Measurements from ENCODE around the gene CCR5AS.
"Not testable (repeated sequence)": the region's sequence is repeated elsewhere in the genome, so short reads cannot be mapped to it uniquely, and the experiment has no call there.

CCR5AS gene

DNA sequence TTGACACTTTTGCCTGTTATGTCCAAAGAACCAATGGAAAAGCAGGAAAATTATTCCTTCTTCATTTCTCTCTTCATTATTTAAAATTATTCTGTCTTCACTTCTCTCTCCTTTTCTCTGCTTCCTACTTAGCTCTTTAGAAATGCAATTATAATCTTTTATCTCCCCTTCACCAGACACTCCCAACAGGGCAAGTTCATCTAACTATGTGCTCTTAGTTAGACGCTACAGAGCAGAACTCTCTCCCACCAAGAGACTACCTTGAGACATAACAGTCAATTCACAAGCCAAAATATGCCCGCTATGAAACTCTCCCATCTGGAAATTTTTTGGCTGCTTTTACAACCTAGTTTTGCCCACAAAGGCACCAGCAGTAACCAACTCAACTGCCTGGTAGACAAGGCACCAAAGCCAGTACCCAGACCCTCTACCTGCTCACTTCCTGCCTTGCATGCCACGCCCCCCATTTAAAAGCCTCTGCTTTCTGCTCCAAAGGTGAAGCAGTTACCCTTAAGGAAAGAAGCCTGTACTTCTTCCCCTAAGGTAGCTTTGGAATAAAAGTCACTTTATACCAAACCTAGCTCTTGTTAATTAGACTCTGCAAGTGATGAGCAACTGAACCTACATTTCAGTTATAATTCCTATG, 28.3 kb upstream of the CCR5AS start:
- Mint-ChIP-seq H3K4me1 (peaks cover 11% of the 10 kb centered on the region), H3K9me3 (peaks cover 10% of the 10 kb centered on the region), H3K27ac (no peak overlapping the region), H3K27me3 (no peaks in the 10 kb centered on the region), H3K36me3 (peaks cover 6% of the 10 kb centered on the region), H3K4me3 (no peak overlapping the region)
- ATAC-seq = no peak

DNA sequence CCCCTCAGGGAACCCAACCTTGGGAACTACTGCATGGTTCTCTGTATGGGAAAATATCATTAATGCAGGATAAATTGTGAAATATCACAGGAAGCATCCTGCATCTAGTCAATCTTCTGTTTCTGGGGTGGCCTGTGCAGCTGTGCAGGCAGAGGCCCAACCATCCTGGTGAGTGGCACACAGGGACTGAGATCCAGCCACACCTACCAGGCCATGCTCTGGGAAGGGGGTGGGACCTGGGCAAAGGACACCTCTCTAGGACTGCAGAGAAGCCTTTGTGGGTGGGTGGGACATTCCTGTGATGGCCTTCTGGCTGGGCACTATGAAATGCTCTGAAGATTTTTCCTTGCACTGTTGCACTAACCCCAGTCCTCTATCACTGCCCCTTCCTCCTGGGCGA, 27.0 kb upstream of the CCR5AS start:
- H3K27me3 Mint-ChIP-seq = no peaks in the 10 kb centered on the region
- H3K4me3 Mint-ChIP-seq = no peak overlapping the region
- H3K9me3 Mint-ChIP-seq = peaks cover 10% of the 10 kb centered on the region
- peaks cover 6% of the 10 kb centered on the region for H3K36me3 Mint-ChIP-seq
- H3K27ac Mint-ChIP-seq = no peak overlapping the region
- no peak for ATAC-seq
- peaks cover 7% of the 10 kb centered on the region for H3K4me1 Mint-ChIP-seq

DNA sequence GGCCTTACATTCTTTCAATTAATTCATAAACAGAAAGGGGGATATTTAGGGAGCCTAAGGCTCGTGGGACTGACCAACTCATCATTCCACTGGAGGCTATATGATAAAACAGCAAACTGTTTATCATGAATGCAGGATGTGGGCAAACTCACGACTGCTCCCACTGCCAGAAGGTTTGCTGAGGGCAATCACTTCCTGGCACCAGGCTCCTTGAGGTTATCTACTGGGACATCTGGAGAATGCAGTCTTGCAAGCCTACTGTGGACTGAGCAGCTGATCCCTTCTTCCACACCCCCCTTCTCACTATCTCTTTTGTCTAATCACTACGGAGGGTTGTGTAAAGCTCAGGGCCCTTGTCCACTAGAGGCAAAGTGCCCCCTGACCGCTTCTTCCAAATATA, 26.3 kb upstream of the CCR5AS start:
- H3K4me1 Mint-ChIP-seq, H3K4me3 Mint-ChIP-seq: not testable (repeated sequence)

DNA sequence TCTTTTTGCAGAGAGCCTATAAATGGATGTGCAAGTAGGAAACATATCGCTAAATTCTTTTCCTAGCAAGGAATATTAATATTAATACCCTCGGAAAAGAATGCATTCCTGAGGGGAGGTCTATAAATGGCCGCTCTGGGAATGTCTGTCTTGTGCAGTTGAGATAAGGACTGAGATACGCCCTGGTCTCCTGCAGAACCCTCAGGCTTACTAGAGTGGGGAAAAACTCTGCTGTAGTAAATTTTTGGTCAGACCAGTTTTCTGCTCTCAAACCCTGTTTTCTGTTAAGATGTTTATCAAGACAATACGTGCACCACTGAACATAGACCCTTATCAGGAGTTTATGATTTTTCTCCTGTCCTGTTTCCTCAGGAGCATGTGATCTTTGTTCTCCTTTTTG, 25.0 kb upstream of the CCR5AS start:
- H3K36me3 Mint-ChIP-seq, H3K9me3 Mint-ChIP-seq, H3K4me3 Mint-ChIP-seq, H3K27me3 Mint-ChIP-seq, ATAC-seq, H3K4me1 Mint-ChIP-seq, H3K27ac Mint-ChIP-seq: not testable (repeated sequence)

More for the DNA sequence above, 26.3 kb upstream of the CCR5AS start:
- H3K27ac Mint-ChIP-seq, ATAC-seq, H3K9me3 Mint-ChIP-seq, H3K27me3 Mint-ChIP-seq, H3K36me3 Mint-ChIP-seq: not testable (repeated sequence)

DNA sequence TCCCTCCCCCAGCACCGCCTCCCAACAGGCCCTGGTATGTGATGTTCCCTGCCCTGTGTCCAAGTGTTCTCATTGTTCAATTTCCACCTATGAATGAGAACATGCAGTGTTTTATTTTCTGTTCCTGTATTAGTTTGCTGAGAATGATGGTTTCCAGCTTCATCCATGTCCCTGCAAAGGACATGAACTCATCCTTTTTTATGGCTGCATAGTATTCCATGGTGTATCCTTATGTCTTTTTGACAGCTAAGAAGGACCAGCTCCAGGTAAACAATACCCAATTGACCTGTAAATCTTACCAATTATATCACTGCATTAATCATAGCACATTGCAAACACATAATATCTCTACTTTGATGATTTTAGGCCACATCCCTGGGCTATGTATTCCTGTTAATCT, 24.0 kb upstream of the CCR5AS start:
- H3K9me3 Mint-ChIP-seq, H3K4me1 Mint-ChIP-seq, H3K27ac Mint-ChIP-seq, H3K4me3 Mint-ChIP-seq, ATAC-seq, H3K36me3 Mint-ChIP-seq, H3K27me3 Mint-ChIP-seq: not testable (repeated sequence)

DNA sequence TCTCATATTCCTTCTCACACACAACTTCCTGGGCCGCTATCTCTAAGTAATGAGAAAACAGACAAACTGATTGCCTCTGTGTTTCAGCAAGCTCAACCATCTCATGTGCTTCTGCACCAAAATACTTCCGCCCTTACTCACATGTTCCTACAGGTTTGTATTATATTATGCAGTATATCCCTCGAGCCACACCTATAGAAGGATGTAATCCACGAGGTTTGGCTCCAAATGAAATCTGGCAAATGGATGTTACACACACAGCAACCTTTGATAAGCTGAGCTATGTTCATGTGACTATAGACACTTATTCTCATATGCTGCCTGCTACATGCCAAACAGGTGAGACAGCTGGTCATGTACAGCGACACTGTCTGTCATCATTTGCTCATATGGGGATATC, 22.8 kb upstream of the CCR5AS start:
- H3K9me3 Mint-ChIP-seq = peaks cover 10% of the 10 kb centered on the region
- H3K4me1 Mint-ChIP-seq = no peaks in the 10 kb centered on the region
- H3K36me3 Mint-ChIP-seq = peaks cover 6% of the 10 kb centered on the region
- no peaks in the 10 kb centered on the region for H3K27me3 Mint-ChIP-seq
- ATAC-seq = no peak
- no peak overlapping the region for H3K4me3 Mint-ChIP-seq
- H3K27ac Mint-ChIP-seq = no peak overlapping the region

DNA sequence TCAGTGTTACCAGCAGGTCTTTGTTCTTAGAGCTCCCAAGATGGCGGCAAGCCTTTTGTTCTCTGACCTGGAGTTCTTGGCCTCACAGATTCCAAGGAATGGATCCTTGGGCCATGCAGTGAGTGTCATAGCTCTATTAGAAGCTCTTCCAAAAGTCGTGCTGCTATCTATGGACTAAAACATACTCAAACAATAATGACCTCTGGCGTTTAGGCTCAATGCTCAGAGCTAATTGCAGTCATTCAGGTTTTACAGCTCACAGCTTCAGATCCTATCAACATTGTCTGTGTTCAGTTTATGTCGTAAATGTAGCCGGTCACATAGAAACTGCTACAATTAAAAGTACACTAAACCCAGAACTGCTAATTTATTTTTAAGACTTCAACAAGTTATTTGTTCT, 22.4 kb upstream of the CCR5AS start:
- Mint-ChIP-seq H3K4me3 (no peak overlapping the region), H3K4me1 (no peaks in the 10 kb centered on the region), H3K9me3 (peaks cover 10% of the 10 kb centered on the region), H3K36me3 (peaks cover 6% of the 10 kb centered on the region), H3K27me3 (no peaks in the 10 kb centered on the region), H3K27ac (no peak overlapping the region)
- no peak for ATAC-seq

DNA sequence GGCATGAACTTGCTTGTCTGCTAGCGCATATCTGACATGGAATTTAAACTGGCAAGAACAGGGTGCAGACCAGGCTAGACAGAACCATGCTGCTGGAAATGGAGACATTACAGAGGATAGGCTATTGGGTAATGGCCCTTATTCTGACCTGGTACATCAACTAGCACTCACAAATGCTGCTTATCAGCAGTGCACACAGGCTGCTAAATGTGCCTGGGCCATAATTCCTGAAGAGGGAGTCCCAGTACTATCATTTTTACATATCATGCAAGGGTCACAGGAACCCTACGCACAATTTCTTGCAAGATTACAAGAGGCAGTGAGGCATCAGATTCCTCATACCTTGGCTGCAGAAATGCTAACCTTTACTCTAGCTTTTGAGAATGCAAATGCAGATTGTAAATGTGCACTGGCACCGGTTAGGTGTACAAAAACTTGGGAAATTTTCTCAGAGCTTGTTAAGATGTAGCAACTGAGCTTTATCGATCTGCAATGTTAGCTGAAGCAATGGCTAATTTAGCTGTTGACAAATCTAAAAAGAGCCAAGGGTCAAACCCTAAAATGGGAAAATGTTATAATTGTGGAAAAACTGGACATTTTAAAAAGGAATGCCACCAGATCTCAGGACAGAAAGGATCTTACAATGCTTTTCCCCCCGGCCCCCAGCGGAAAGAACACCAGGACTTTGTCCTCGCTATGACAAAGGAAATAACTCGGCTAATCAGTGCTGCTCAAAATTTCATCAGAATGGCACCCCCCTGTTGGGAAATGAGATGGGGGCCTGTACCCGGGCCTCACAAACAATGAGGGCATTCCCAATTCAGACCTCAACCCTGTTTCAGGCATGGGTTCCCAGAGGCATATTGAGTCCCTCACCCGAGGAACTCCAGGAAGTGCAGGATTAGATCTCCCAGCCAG, 21.3 kb upstream of the CCR5AS start:
- Mint-ChIP-seq H3K4me1 (no peaks in the 10 kb centered on the region), H3K36me3 (peaks cover 6% of the 10 kb centered on the region), H3K4me3 (no peak overlapping the region), H3K27ac (no peak overlapping the region), H3K9me3 (peaks cover 6% of the 10 kb centered on the region), H3K27me3 (no peaks in the 10 kb centered on the region)
- ATAC-seq = no peak

DNA sequence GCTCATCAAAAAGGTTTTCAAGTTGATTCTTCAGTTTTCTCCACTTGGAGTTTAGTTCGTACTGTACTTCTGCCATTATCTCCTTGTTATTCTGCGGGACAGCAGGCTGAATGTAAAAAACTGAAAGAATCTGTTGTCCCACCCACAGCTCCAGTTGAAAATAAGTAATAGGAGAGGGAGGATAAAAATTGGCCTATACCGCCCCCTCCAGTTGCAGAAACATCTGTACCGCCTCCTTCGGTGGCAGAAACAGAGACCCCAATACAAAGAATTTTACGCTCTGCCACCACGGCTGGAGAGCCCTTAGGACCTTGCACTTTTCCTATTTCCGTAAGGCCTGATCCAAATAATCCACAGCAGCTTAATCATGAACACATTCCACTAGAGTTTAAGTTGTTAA, 20.5 kb upstream of the CCR5AS start:
- H3K9me3 Mint-ChIP-seq, H3K36me3 Mint-ChIP-seq, H3K27ac Mint-ChIP-seq, H3K27me3 Mint-ChIP-seq, ATAC-seq, H3K4me3 Mint-ChIP-seq, H3K4me1 Mint-ChIP-seq: not testable (repeated sequence)

DNA sequence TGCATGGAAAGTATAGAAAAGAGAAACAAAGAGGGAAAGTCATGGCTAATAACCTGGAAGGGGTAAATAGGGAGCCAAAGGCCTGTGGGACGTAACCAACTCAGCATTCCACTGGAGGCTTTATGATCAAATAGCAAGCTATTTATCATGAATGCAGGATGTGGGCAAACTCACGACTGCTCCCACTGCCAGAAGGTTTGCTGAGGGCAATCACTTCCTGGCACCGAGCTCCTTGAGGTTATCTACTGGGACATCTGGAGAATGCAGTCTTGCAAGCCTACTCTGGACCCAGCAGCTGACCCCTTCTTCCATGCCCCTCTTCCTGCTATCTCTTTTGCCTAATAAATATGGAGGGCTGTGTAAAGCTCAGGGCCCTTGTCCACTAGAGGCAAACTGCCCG, 19.6 kb upstream of the CCR5AS start:
- H3K27me3 Mint-ChIP-seq, H3K4me3 Mint-ChIP-seq, H3K36me3 Mint-ChIP-seq, ATAC-seq, H3K27ac Mint-ChIP-seq, H3K4me1 Mint-ChIP-seq, H3K9me3 Mint-ChIP-seq: not testable (repeated sequence)

DNA sequence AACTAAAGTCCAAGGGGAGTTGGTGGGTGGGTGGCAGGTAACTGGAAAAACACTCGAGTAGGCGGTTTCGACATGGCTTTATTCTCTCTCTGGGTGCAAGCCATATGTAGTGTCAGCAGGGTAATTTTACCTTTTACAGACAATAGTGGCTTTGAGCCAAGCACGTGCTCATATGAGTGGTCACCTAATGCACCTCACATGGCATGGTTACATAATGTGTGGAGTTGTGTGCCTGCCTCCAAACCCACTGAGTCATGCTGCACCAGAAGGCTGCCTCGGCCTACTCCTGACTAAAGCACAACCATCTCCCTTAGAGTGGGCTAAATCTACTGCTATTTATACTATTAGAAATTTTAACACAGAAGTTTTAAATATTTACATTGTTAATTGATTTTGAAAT, 16.7 kb upstream of the CCR5AS start:
- Mint-ChIP-seq H3K27ac (no peak overlapping the region), H3K4me3 (no peak overlapping the region), H3K9me3 (no peaks in the 10 kb centered on the region), H3K27me3 (no peaks in the 10 kb centered on the region), H3K36me3 (no peaks in the 10 kb centered on the region), H3K4me1 (no peaks in the 10 kb centered on the region)
- ATAC-seq = no peak

DNA sequence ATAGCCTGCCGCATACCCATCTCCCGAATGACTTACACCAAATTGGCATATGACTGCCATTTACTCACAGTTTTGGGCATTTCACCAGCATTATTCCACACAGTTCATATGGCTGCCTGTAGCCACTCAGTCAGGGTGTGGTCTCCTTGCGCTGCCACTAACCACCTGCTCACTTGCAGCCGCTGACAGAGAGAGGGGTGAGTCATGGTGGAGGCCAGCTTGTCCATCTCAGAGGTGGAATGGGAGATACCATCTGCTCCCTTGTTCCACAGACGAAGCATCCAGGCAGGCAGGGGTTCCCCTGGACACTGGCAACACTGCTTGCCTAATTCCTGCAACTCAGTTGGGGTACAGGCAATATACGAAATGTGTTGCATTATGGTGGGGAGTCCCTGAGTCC, 15.8 kb upstream of the CCR5AS start:
- Mint-ChIP-seq H3K27me3 (no peaks in the 10 kb centered on the region), H3K36me3 (no peaks in the 10 kb centered on the region), H3K4me3 (no peak overlapping the region), H3K27ac (no peak overlapping the region), H3K4me1 (no peaks in the 10 kb centered on the region), H3K9me3 (no peaks in the 10 kb centered on the region)
- ATAC-seq = no peak

DNA sequence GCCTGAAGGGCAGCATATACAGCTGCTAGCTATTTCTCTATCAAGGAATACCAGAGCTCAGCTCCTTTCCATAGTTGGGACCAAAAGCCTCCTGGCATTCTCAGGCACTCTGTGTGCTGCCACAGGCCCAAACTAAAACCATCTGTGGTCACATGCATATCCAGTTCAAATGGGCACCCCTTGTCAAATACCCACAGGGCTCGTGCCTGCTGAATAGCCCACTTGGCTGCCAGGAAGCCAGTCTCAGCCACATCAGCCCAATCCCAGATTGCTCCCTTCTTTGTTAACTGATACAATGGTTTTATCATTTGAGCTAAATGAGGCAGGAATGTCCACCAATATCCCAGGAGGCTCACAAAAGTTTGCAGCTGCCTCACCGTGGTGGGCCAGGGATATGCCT, 14.1 kb upstream of the CCR5AS start:
- Mint-ChIP-seq H3K4me1 (peaks cover 13% of the 10 kb centered on the region), H3K27me3 (no peaks in the 10 kb centered on the region), H3K36me3 (no peaks in the 10 kb centered on the region), H3K9me3 (no peaks in the 10 kb centered on the region), H3K4me3 (no peak overlapping the region), H3K27ac (no peak overlapping the region)
- ATAC-seq = no peak

DNA sequence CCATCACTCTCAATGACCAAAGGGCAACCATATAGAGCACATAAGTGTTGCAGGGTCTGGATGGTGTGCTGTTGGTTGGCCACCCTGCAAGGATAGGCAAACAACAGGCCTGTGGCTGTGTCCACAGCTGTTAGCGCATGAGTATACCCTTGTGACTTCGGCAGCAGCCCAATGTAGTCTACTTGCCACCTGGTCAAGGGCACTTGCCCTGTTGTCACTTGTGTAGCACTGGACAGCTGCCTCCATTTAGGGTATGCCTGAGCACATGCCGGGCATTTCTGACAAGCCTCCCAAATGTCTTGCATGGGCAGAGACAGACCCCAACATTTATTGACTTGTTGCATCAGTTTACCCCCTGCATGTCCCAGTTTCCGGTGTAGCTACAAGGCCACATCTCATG, 12.9 kb upstream of the CCR5AS start:
- ATAC-seq = no peak
- no peak overlapping the region for H3K27ac Mint-ChIP-seq
- no peaks in the 10 kb centered on the region for H3K36me3 Mint-ChIP-seq
- H3K27me3 Mint-ChIP-seq = no peaks in the 10 kb centered on the region
- H3K4me3 Mint-ChIP-seq = no peak overlapping the region
- H3K4me1 Mint-ChIP-seq = peaks cover 18% of the 10 kb centered on the region
- H3K9me3 Mint-ChIP-seq = no peaks in the 10 kb centered on the region

DNA sequence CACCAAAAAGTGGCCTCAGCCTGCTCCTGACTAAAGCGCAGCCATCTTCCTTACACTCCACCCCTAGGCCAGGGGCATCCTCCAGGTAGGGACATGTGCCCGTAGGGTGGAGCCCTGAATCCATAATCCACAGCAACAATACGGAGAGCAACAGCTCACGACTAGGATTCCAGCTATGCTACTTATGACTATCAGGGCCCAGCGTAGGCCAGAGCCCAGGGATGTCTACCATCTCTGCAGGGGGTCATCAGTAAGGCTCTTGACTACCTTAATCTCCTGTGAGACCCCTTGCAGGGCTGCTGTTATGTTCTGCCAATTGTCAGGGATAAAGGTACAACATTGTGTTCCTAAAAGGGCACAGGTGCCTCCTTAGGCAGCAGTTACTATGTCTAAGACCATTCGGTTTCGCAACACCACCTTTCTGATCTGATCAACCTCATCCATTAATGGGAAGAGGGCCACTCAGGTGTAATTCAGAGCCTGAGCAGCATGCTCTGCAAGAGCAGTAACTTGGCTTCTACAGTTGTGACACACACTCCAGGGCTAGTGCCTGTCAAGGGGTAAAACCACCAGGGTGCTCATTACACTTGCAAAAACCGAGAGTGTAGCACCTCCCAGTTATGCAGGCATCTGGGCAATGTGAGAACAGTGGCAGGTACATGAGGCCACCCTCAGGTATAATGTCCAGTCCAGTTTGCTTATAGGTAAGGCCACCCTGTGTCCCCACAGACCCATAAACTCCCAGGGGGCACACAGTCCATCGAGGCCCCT, 11.2 kb upstream of the CCR5AS start:
- H3K9me3 Mint-ChIP-seq = no peaks in the 10 kb centered on the region
- H3K27me3 Mint-ChIP-seq = no peaks in the 10 kb centered on the region
- no peak for ATAC-seq
- H3K4me3 Mint-ChIP-seq = no peak overlapping the region
- H3K4me1 Mint-ChIP-seq = peaks cover 18% of the 10 kb centered on the region
- no peaks in the 10 kb centered on the region for H3K36me3 Mint-ChIP-seq
- no peak overlapping the region for H3K27ac Mint-ChIP-seq

All from stimulated activated memory B cell treated with anti-CD40 and anti-IgM and Interleukin-4, amounts not matched to agents 10 μg/mL and 1 μg/mL and 100 μg/mL, for 72 hours (primary cell).